Osteocyte (in vitro differentiated cells): ENCODE results near the gene CHRNB2. TPM values are rescaled to one million over a fixed set of nuclear protein-coding genes. Genes with fewer than 3 reads are reported as not detected.

Experiments
- DNase-seq: peaks from one replicate; pipeline ENCODE4 v3.0.0; 2021; ENCODE audit warnings: mixed read lengths; ENCODE audit not compliant: unreplicated experiment; ENCODE audit errors: extremely low spot score
- H3K27ac Mint-ChIP-seq: one replicate; pipeline ENCODE4 v1.8.0; 2021; ENCODE audit warnings: mild to moderate bottlenecking, mixed read lengths; ENCODE audit not compliant: unreplicated experiment
- H3K27me3 Mint-ChIP-seq: one replicate; pipeline ENCODE4 v1.8.0; 2021; ENCODE audit warnings: mixed read lengths; ENCODE audit not compliant: unreplicated experiment
- H3K36me3 Mint-ChIP-seq: one replicate; pipeline ENCODE4 v1.8.0; 2021; ENCODE audit warnings: mixed read lengths; ENCODE audit not compliant: unreplicated experiment
- H3K4me1 Mint-ChIP-seq: one replicate; pipeline ENCODE4 v1.8.0; 2021; ENCODE audit warnings: mixed read lengths; ENCODE audit not compliant: unreplicated experiment
- H3K4me3 Mint-ChIP-seq: one replicate; pipeline ENCODE4 v1.8.0; 2021; ENCODE audit warnings: mild to moderate bottlenecking, moderate library complexity, mixed read lengths; ENCODE audit not compliant: unreplicated experiment
- H3K9me3 Mint-ChIP-seq: one replicate; pipeline ENCODE4 v1.8.0; 2021; ENCODE audit warnings: mixed read lengths; ENCODE audit not compliant: unreplicated experiment
- CTCF ChIP-seq: fragments of 200-600 bp; sonication (generic); IDR thresholded peaks from 2 replicates; pipeline ENCODE4 v1.5.0; 2021; ENCODE audit warnings: antibody characterized with exemption, mild to moderate bottlenecking, moderate library complexity
- total RNA-seq: library from RNA; stranded (reverse); gene quantifications from 2 replicates; pipeline ENCODE4 v1.2.1, GENCODE V29; 2021

Gene CHRNB2
- total RNA-seq, 1 donor from 2014 or later: 0.27 TPM

GRCh38 chr1:154557939-154558719, 9.4 kb upstream of the CHRNB2 start, which contains the start of gene UBE2Q1:
UBE2Q1 (minus strand) TSS chr1:154558662; CDS start chr1:154558553, 109 bp downstream.
- TF ChIP-seq CTCF: no peak
- DNase-seq: no peak
- H3K9me3 Mint-ChIP-seq: no peaks in the 10 kb centered on the region
- H3K4me1 Mint-ChIP-seq: peaks cover 30% of the 10 kb centered on the region
- peaks cover 24% of the 10 kb centered on the region for H3K36me3 Mint-ChIP-seq
- H3K27me3 Mint-ChIP-seq: peaks cover 2% of the 10 kb centered on the region
- peak within 1 kb of the TSS; percentile 85 for H3K4me3 Mint-ChIP-seq
- H3K27ac Mint-ChIP-seq: peak within 1 kb of the TSS; percentile 95

- no peak for TF ChIP-seq CTCF
- peak overlapping the region; percentile 85 for H3K4me3 Mint-ChIP-seq
- H3K4me1 Mint-ChIP-seq: peaks cover 30% of the 10 kb centered on the region
- H3K36me3 Mint-ChIP-seq: peaks cover 18% of the 10 kb centered on the region
- no peaks in the 10 kb centered on the region for H3K9me3 Mint-ChIP-seq
- peak overlapping the region; percentile 95 for H3K27ac Mint-ChIP-seq
- DNase-seq: peak; percentile 100
- peaks cover 7% of the 10 kb centered on the region for H3K27me3 Mint-ChIP-seq
Observed at GRCh38 chr1:154558720-154559465, 8.7 kb upstream of the CHRNB2 start.

GRCh38 chr1:154559466-154560044, 8.0 kb upstream of the CHRNB2 start:
- no peaks in the 10 kb centered on the region for H3K9me3 Mint-ChIP-seq
- DNase-seq: peak; percentile 94
- peaks cover 30% of the 10 kb centered on the region for H3K4me1 Mint-ChIP-seq
- H3K4me3 Mint-ChIP-seq: peak overlapping the region; percentile 85
- peaks cover 13% of the 10 kb centered on the region for H3K36me3 Mint-ChIP-seq
- peak overlapping the region; percentile 95 for H3K27ac Mint-ChIP-seq
- H3K27me3 Mint-ChIP-seq: peaks cover 7% of the 10 kb centered on the region
- TF ChIP-seq CTCF: no peak

GRCh38 chr1:154565876-154566275, 1.7 kb upstream of the CHRNB2 start:
- no peaks in the 10 kb centered on the region for H3K9me3 Mint-ChIP-seq
- H3K27me3 Mint-ChIP-seq: peaks cover 40% of the 10 kb centered on the region
- peaks cover 4% of the 10 kb centered on the region for H3K4me1 Mint-ChIP-seq
- no peak overlapping the region for H3K27ac Mint-ChIP-seq
- no peaks in the 10 kb centered on the region for H3K36me3 Mint-ChIP-seq
- no peak overlapping the region for H3K4me3 Mint-ChIP-seq
- DNase-seq: no peak
- no peak for TF ChIP-seq CTCF
